ENCODE results near the gene MRGPRG.

Gene MRGPRG

GRCh38 chr11:3206156-3206921 is 12.3 kb downstream of the MRGPRG start:
- TF ChIP-seq CTCF (IDR thresholded peaks at IDR 0.05; ENCODE audit: borderline replicate concordance, control extremely low read depth, extremely low read depth, insufficient read depth, missing control alignments), result no peak
- in situ Hi-C loops (cut with MboI; ENCODE audit: low sequenced_read_pairs, unreplicated experiment), result no loop called here
- no peak for DNase-seq (ENCODE audit: low spot score)

- no peak for DNase-seq (ENCODE audit: low spot score)
- in situ Hi-C loops (cut with MboI; ENCODE audit: low sequenced_read_pairs, unreplicated experiment), result no loop called here
- no peak for TF ChIP-seq CTCF (IDR thresholded peaks at IDR 0.05; ENCODE audit: borderline replicate concordance, control extremely low read depth, extremely low read depth, insufficient read depth, missing control alignments)
Measured at GRCh38 chr11:3205261-3206155, 13.1 kb downstream of the MRGPRG start.

GRCh38 chr11:3204141-3205015 is 14.2 kb downstream of the MRGPRG start:
- no peak for DNase-seq (ENCODE audit: low spot score)
- in situ Hi-C loops (cut with MboI; ENCODE audit: low sequenced_read_pairs, unreplicated experiment), result no loop called here
- TF ChIP-seq CTCF (IDR thresholded peaks at IDR 0.05; ENCODE audit: borderline replicate concordance, control extremely low read depth, extremely low read depth, insufficient read depth, missing control alignments), result no peak

- in situ Hi-C loops (cut with MboI; ENCODE audit: low sequenced_read_pairs, unreplicated experiment), result no loop called here
- no peak for TF ChIP-seq CTCF (IDR thresholded peaks at IDR 0.05; ENCODE audit: borderline replicate concordance, control extremely low read depth, extremely low read depth, insufficient read depth, missing control alignments)
- no peak for DNase-seq (ENCODE audit: low spot score)
Measured at GRCh38 chr11:3203221-3204043, 15.2 kb downstream of the MRGPRG start.

GRCh38 chr11:3202759-3203158 is 15.9 kb downstream of the MRGPRG start:
- in situ Hi-C loops (cut with MboI; ENCODE audit: low sequenced_read_pairs, unreplicated experiment), result no loop called here
- no peak for DNase-seq (ENCODE audit: low spot score)
- TF ChIP-seq CTCF (IDR thresholded peaks at IDR 0.05; ENCODE audit: borderline replicate concordance, control extremely low read depth, extremely low read depth, insufficient read depth, missing control alignments), result no peak

Data from GM13976 (cell line).